Measurements from ENCODE around the gene KBTBD3. TPM values are rescaled to one million over a fixed set of nuclear protein-coding genes. Genes with fewer than 3 reads are reported as not detected.
"Not testable (repeated sequence)": the region's sequence is repeated elsewhere in the genome, so short reads cannot be mapped to it uniquely, and the experiment has no call there.

KBTBD3 gene
- total and polyA plus RNA-seq, 2 experiments from 2014 or later, result 4.9 to 5.6 TPM

GRCh38 chr11:106061249-106061784, 15.8 kb downstream of the KBTBD3 start:
- H3K27me3 ChIP-seq, result no peaks in the 10 kb centered on the region
- DNase-seq (ENCODE audit: low spot score), result no peak
- no peaks in the 10 kb centered on the region for H3K79me2 ChIP-seq
- H4K20me1 ChIP-seq (ENCODE audit: insufficient read depth, poor library complexity, severe bottlenecking), result no peaks in the 10 kb centered on the region
- H2AFZ ChIP-seq, result no peak overlapping the region
- no peak for TF ChIP-seq EZH2 (IDR thresholded peaks at IDR 0.05; ENCODE audit: borderline replicate concordance)
- TF ChIP-seq EZH2phosphoT487 (IDR thresholded peaks at IDR 0.05; ENCODE audit: low read depth, severe bottlenecking, unreplicated experiment), result no peak
- no peak for TF ChIP-seq CTCF (IDR thresholded peaks at IDR 0.05; ENCODE audit: poor library complexity)
- H3K4me3 ChIP-seq, result no peak overlapping the region
- H3K9me2 ChIP-seq (replicated peaks; ENCODE audit: insufficient read depth), result no peaks in the 10 kb centered on the region
- no peaks in the 10 kb centered on the region for H3K9me3 ChIP-seq (ENCODE audit: low read depth)
- no peaks in the 10 kb centered on the region for H3K36me3 ChIP-seq (replicated peaks; ENCODE audit: insufficient read depth, low read depth)
- no peaks in the 10 kb centered on the region for H3K4me1 ChIP-seq (ENCODE audit: insufficient read depth)
- H3K4me2 ChIP-seq, result no peak overlapping the region
- no peak overlapping the region for H3K27ac ChIP-seq

GRCh38 chr11:106059617-106060016, 17.5 kb downstream of the KBTBD3 start:
- Histone ChIP-seq H3K9me2 (replicated peaks; ENCODE audit: insufficient read depth) (no peaks in the 10 kb centered on the region), H3K36me3 (replicated peaks; ENCODE audit: insufficient read depth, low read depth) (no peaks in the 10 kb centered on the region), H3K27me3 (no peaks in the 10 kb centered on the region), H3K4me3 (no peak overlapping the region), H4K20me1 (ENCODE audit: insufficient read depth, poor library complexity, severe bottlenecking) (no peaks in the 10 kb centered on the region), H2AFZ (no peak overlapping the region), H3K4me2 (no peak overlapping the region), H3K27ac (no peak overlapping the region), H3K79me2 (no peaks in the 10 kb centered on the region), H3K4me1 (ENCODE audit: insufficient read depth) (no peaks in the 10 kb centered on the region), H3K9me3 (ENCODE audit: low read depth) (no peaks in the 10 kb centered on the region)
- no peak for DNase-seq (ENCODE audit: low spot score)
- TF ChIP-seq CTCF (IDR thresholded peaks at IDR 0.05; ENCODE audit: poor library complexity) (no peak), EZH2 (IDR thresholded peaks at IDR 0.05; ENCODE audit: borderline replicate concordance) (no peak), EZH2phosphoT487 (IDR thresholded peaks at IDR 0.05; ENCODE audit: low read depth, severe bottlenecking, unreplicated experiment) (no peak)
- 96% methylated on average over 1 of the region's 1 CpG for WGBS (ENCODE audit: low lambda C conversion rate, missing lambda C conversion rate)

- H3K27me3 ChIP-seq; H3K4me2 ChIP-seq; H3K4me3 ChIP-seq; H3K9me3 ChIP-seq (ENCODE audit: low read depth); DNase-seq (ENCODE audit: low spot score); H4K20me1 ChIP-seq (ENCODE audit: insufficient read depth, poor library complexity, severe bottlenecking); H3K27ac ChIP-seq; H2AFZ ChIP-seq; H3K4me1 ChIP-seq (ENCODE audit: insufficient read depth); H3K79me2 ChIP-seq; H3K36me3 ChIP-seq (replicated peaks; ENCODE audit: insufficient read depth, low read depth); H3K9me2 ChIP-seq (replicated peaks; ENCODE audit: insufficient read depth): not testable (repeated sequence)
- 98% methylated on average over 14 of the region's 14 CpGs for WGBS (ENCODE audit: low lambda C conversion rate, missing lambda C conversion rate)
Observed at GRCh38 chr11:106058377-106058776, 18.8 kb downstream of the KBTBD3 start.

GRCh38 chr11:106051103-106051502, 26.0 kb downstream of the KBTBD3 start:
- no peak overlapping the region for H3K4me2 ChIP-seq
- H3K79me2 ChIP-seq, result no peaks in the 10 kb centered on the region
- no peaks in the 10 kb centered on the region for H3K27me3 ChIP-seq
- H3K4me3 ChIP-seq, result no peak overlapping the region
- no peaks in the 10 kb centered on the region for H3K9me2 ChIP-seq (replicated peaks; ENCODE audit: insufficient read depth)
- H2AFZ ChIP-seq, result no peak overlapping the region
- H3K9me3 ChIP-seq (ENCODE audit: low read depth), result no peaks in the 10 kb centered on the region
- no peaks in the 10 kb centered on the region for H3K36me3 ChIP-seq (replicated peaks; ENCODE audit: insufficient read depth, low read depth)
- DNase-seq (ENCODE audit: low spot score), result no peak
- H3K27ac ChIP-seq, result no peak overlapping the region
- 66% methylated on average over 2 of the region's 2 CpGs for WGBS (ENCODE audit: low lambda C conversion rate, missing lambda C conversion rate)
- no peaks in the 10 kb centered on the region for H3K4me1 ChIP-seq (ENCODE audit: insufficient read depth)
- no peaks in the 10 kb centered on the region for H4K20me1 ChIP-seq (ENCODE audit: insufficient read depth, poor library complexity, severe bottlenecking)
- no peak for TF ChIP-seq EZH2 (IDR thresholded peaks at IDR 0.05; ENCODE audit: borderline replicate concordance)
- TF ChIP-seq CTCF (IDR thresholded peaks at IDR 0.05; ENCODE audit: poor library complexity), result no peak
- TF ChIP-seq EZH2phosphoT487 (IDR thresholded peaks at IDR 0.05; ENCODE audit: low read depth, severe bottlenecking, unreplicated experiment), result no peak
